Natural killer cell (primary cell): ENCODE results near the gene SMYD5. TPM values are rescaled to one million over a fixed set of nuclear protein-coding genes. Genes with fewer than 3 reads are reported as not detected.
A peak's percentile ranks its signal among the peaks of the same experiment; 100 is the strongest.

ENCODE experiments used
- ATAC-seq, 3 donors: fragments of 150-1000 bp in 2 of 3; fragments of 200-7000 bp in 1 of 3; cut with Tn5 transposase; 1 replicate in 1 of 3; 2 replicates in 2 of 3; pipeline ENCODE4 v1.10.0; 2021; ENCODE audit warnings: mild to moderate bottlenecking in 2 of 3, moderate library complexity in 2 of 3
- DNase-seq, 2 donors: peaks; one replicate each; pipeline versions ENCODE4 v3.0.0 to v3.0.0-alpha.2; 2013 to 2021; ENCODE audit warnings: mixed read lengths in 1 of 2
- H3K27ac ChIP-seq: one replicate; pipeline ENCODE4 v1.5.1; 2013; ENCODE audit warnings: mild to moderate bottlenecking, low read length
- H3K27me3 ChIP-seq: one replicate; pipeline ENCODE4 v1.6.1; 2013; ENCODE audit warnings: low read length; ENCODE audit not compliant: control insufficient read depth, insufficient read depth
- H3K36me3 ChIP-seq: one replicate; pipeline ENCODE4 v1.6.1; 2013; ENCODE audit warnings: low read length; ENCODE audit not compliant: control insufficient read depth, insufficient read depth
- H3K4me1 ChIP-seq: one replicate; pipeline ENCODE4 v1.6.1; 2013; ENCODE audit warnings: low read length; ENCODE audit not compliant: control insufficient read depth, insufficient read depth
- H3K4me3 ChIP-seq: one replicate; pipeline ENCODE4 v1.5.1; 2013; ENCODE audit warnings: low read length
- H3K9me3 ChIP-seq: one replicate; pipeline ENCODE4 v1.6.1; 2013; ENCODE audit warnings: low read length; ENCODE audit not compliant: control insufficient read depth, insufficient read depth
- H3K27ac Mint-ChIP-seq, 2 donors: one replicate each; pipeline ENCODE4 v1.8.0; 2022; ENCODE audit warnings: mild to moderate bottlenecking in 2 of 2, mixed read lengths in 2 of 2, moderate library complexity in 1 of 2
- H3K27me3 Mint-ChIP-seq, 2 donors: one replicate each; pipeline ENCODE4 v1.8.0; 2022; ENCODE audit warnings: low read depth in 2 of 2, mixed read lengths in 2 of 2
- H3K36me3 Mint-ChIP-seq: one replicate; pipeline ENCODE4 v1.8.0; 2022; ENCODE audit warnings: mixed read lengths
- H3K4me1 Mint-ChIP-seq, 2 donors: one replicate each; pipeline ENCODE4 v1.8.0; 2022; ENCODE audit warnings: mixed read lengths in 2 of 2
- H3K4me3 Mint-ChIP-seq: one replicate; pipeline ENCODE4 v1.8.0; 2022; ENCODE audit warnings: mild to moderate bottlenecking, moderate library complexity, mixed read lengths
- H3K9me3 Mint-ChIP-seq, 2 donors: one replicate each; pipeline ENCODE4 v1.8.0; 2022; ENCODE audit warnings: mixed read lengths in 2 of 2
- CTCF ChIP-seq: fragments of 200-600 bp; IDR thresholded peaks from one replicate; pipeline ENCODE4 v1.8.0; 2022; ENCODE audit warnings: antibody characterized with exemption
- WGBS: methylation state at CpG from one replicate; pipeline ENCODE4 v1.1.7; 2013; ENCODE audit warnings: missing lambda C conversion rate; ENCODE audit not compliant: insufficient coverage; 5-methylcytosine and 5-hydroxymethylcytosine counted together
- intact Hi-C: fragments of 100-400 bp; cut with micrococcal nuclease; formaldehyde crosslinking; loops from one replicate; pipeline ENCODE4 v1.14.2; 2022
- total RNA-seq, 4 donors: library from RNA; stranded (reverse); fragments of 120-200 nt in 1 of 4; gene quantifications; one replicate each; pipeline versions ENCODE4 v1.2.3 to v1.2.4, GENCODE V29; 2013 to 2022

Gene SMYD5
- total RNA-seq, 3 donors from 2014 or later (not counting 1 experiment from before 2014, with no cell fraction given) = 12.2 to 25.3 (median 12.2) TPM

- WGBS = 91% methylated on average over 4 of the region's 4 CpGs
- intact Hi-C loops = no loop called here
- Mint-ChIP-seq H3K27ac (no peak overlapping the region), H3K36me3 (no peaks in the 10 kb centered on the region), H3K27me3 (peaks cover 0 to 2% of the 10 kb centered on the region in 2 donors), H3K4me3 (peak overlapping the region; percentile 94), H3K9me3 (no peaks in the 10 kb centered on the region), H3K4me1 (peaks cover 17 to 26% of the 10 kb centered on the region in 2 donors)
- Histone ChIP-seq H3K9me3 (no peaks in the 10 kb centered on the region), H3K27me3 (no peaks in the 10 kb centered on the region), H3K4me1 (peaks cover 21% of the 10 kb centered on the region), H3K27ac (no peak overlapping the region), H3K4me3 (no peak overlapping the region), H3K36me3 (peaks cover 4% of the 10 kb centered on the region)
- DNase-seq (no peak), ATAC-seq (no peak)
- no peak for TF ChIP-seq CTCF
These were observed 1.2 kb downstream of the SMYD5 start for GRCh38 chr2:73215254-73215653.

- H3K36me3 Mint-ChIP-seq = no peaks in the 10 kb centered on the region
- no peak overlapping the region for H3K27ac Mint-ChIP-seq
- peak overlapping the region; percentile 53 for H3K4me3 Mint-ChIP-seq
- intact Hi-C loops = no loop called here
- peaks cover 17 to 26% of the 10 kb centered on the region in 2 donors for H3K4me1 Mint-ChIP-seq
- TF ChIP-seq CTCF = no peak
- Histone ChIP-seq H3K27ac (no peak overlapping the region), H3K4me1 (peaks cover 21% of the 10 kb centered on the region), H3K9me3 (no peaks in the 10 kb centered on the region), H3K27me3 (no peaks in the 10 kb centered on the region), H3K4me3 (no peak overlapping the region), H3K36me3 (peaks cover 17% of the 10 kb centered on the region)
- DNase-seq (no peak), ATAC-seq (no peak)
- H3K9me3 Mint-ChIP-seq = no peaks in the 10 kb centered on the region
- 92% methylated on average over 5 of the region's 5 CpGs for WGBS
- no peaks in the 10 kb centered on the region for H3K27me3 Mint-ChIP-seq
These were observed 3.1 kb downstream of the SMYD5 start for GRCh38 chr2:73217160-73217559.

GRCh38 chr2:73217826-73218225, 3.8 kb downstream of the SMYD5 start:
- H3K27me3 ChIP-seq = no peaks in the 10 kb centered on the region
- intact Hi-C loops = no loop called here
- Mint-ChIP-seq H3K27me3 (no peaks in the 10 kb centered on the region), H3K4me1 (peaks cover 17 to 26% of the 10 kb centered on the region in 2 donors), H3K36me3 (no peaks in the 10 kb centered on the region), H3K27ac (no peak overlapping the region), H3K9me3 (no peaks in the 10 kb centered on the region), H3K4me3 (no peak overlapping the region)
- ATAC-seq (no peak), DNase-seq (no peak)
- H3K4me3 ChIP-seq = no peak overlapping the region
- TF ChIP-seq CTCF = no peak
- H3K4me1 ChIP-seq = peaks cover 16% of the 10 kb centered on the region
- H3K36me3 ChIP-seq = peaks cover 17% of the 10 kb centered on the region
- H3K9me3 ChIP-seq = no peaks in the 10 kb centered on the region
- no peak overlapping the region for H3K27ac ChIP-seq
- WGBS = 94% methylated on average over 2 of the region's 2 CpGs

- Histone ChIP-seq H3K4me3 (no peak overlapping the region), H3K27me3 (no peaks in the 10 kb centered on the region), H3K4me1 (peaks cover 12% of the 10 kb centered on the region), H3K36me3 (peaks cover 22% of the 10 kb centered on the region), H3K9me3 (no peaks in the 10 kb centered on the region), H3K27ac (no peak overlapping the region)
- H3K4me1 Mint-ChIP-seq = peaks cover 15 to 25% of the 10 kb centered on the region in 2 donors
- no peaks in the 10 kb centered on the region for H3K27me3 Mint-ChIP-seq
- ATAC-seq = no peak
- H3K27ac Mint-ChIP-seq = no peak overlapping the region
- DNase-seq = no peak
- intact Hi-C loops = no loop called here
- H3K4me3 Mint-ChIP-seq = no peak overlapping the region
- no peaks in the 10 kb centered on the region for H3K36me3 Mint-ChIP-seq
- no peak for TF ChIP-seq CTCF
- H3K9me3 Mint-ChIP-seq = no peaks in the 10 kb centered on the region
These were observed 4.3 kb downstream of the SMYD5 start for GRCh38 chr2:73218298-73218697.
